Testis (tissue), 2 donors: Measurements from ENCODE around the gene ITPK1.

Experiments
- CTCF ChIP-seq, 3 experiments: fragments of 450-650 bp in 2 of 3; fragments of 200-600 bp in 1 of 3; sonication (generic) in 1 of 3; IDR thresholded peaks; one replicate each; pipeline ENCODE4 v1.5.1; 2016 to 2019; ENCODE audit warnings: antibody characterized with exemption in 3 of 3, mild to moderate bottlenecking in 2 of 3, moderate library complexity in 1 of 3
- POLR2A ChIP-seq: fragments of 450-650 bp; IDR thresholded peaks from one replicate; pipeline ENCODE4 v1.6.1; 2017; ENCODE audit warnings: antibody characterized with exemption, mild to moderate bottlenecking, moderate library complexity

DNA sequence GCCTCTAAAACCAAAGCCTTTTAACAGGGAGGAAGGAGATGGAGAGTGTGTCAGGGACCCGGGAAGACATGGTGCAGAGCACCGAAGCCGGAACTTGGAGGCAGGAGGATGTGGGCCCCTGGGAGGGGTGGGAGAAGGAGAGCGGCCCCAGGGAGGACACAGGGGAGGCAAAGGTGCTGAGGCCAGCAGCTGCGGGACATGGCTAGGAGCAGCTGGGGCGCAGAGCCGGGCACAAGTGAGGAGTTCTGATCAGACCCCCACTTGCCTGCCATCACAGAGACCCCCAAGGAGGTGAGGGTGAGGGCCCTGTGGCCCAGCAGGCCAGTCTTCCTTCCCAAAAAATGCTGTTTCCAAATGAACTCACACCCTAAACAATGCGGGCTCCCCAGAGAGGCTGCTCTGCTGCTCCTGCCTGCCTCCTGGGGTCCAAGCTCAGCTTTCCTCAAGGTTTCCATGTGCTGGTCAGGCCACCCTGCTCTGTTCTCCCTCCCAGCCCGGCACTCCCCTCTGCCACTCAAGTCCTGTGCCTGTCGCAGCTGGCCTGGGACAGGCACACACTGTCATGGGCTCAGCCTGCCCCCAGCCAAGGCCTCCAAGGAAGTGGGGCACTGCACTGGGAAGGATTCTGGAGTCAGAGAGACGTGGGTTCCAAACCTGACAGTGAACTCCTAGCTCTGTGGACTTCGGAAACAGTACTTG is 168.7 kb downstream of the ITPK1 start:
- TF ChIP-seq POLR2A (no peak), CTCF (IDR thresholded peaks at IDR 0.05) (no peak)
